OCI-LY1 (cell line): ENCODE results near the gene DDX31.

ENCODE experiments used
- CTCF ChIP-seq: fragments of 200-600 bp; sonication (generic), shearing (Covaris generic); IDR thresholded peaks from 2 replicates; pipeline ENCODE4 v1.5.1; 2017; ENCODE audit warnings: mild to moderate bottlenecking, antibody characterized with exemption, low read length, moderate library complexity, mixed read lengths
- EZH2 ChIP-seq: fragments of 200-600 bp; sonication (generic), shearing (Covaris generic); IDR thresholded peaks from 2 replicates; pipeline ENCODE4 v1.8.0; 2017; ENCODE audit warnings: borderline replicate concordance, mixed run types, mild to moderate bottlenecking, antibody characterized with exemption, low read length, moderate library complexity, mixed read lengths

GRCh38 chr9:132677976-132678375 is 8.2 kb upstream of the DDX31 start:
- TF ChIP-seq CTCF (no peak), EZH2 (no peak)
